PC-9 (cell line): ENCODE measurements around the gene GRM7. TPM values are rescaled to one million over a fixed set of nuclear protein-coding genes. Genes with fewer than 3 reads are reported as not detected.

Experiments used
- BruUV-seq: library from RNA; stranded (reverse); fragments of 400-500 nt; replicated peaks from 2 replicates; lab custom pipeline; 2021; lab: Mats Ljungman, UMichigan
- CTCF ChIA-PET: fragments of 300-600 bp; sonication (Branson Sonifier 250); formaldehyde crosslinking; loops from one replicate; lab custom pipeline; 2022; ENCODE audit warnings: antibody characterized with exemption; lab: Charles Lee
- POLR2A ChIA-PET: fragments of 300-600 bp; sonication (Branson Sonifier 250); formaldehyde crosslinking; loops from one replicate; lab custom pipeline; 2022; ENCODE audit warnings: antibody characterized with exemption; ENCODE audit not compliant: unreplicated experiment; lab: Charles Lee
- DNase-seq, 2 experiments: peaks; one replicate each; pipeline versions ENCODE4 v3.0.0 to v3.0.0-alpha.2; 2015 to 2022; ENCODE audit warnings: mixed read lengths in 1 of 2
- H2AFZ ChIP-seq: fragments of 200-600 bp; sonication (generic); 2 replicates; pipeline ENCODE4 v1.8.1; 2017; ENCODE audit warnings: antibody characterized with exemption
- H3F3A ChIP-seq: fragments of 200-600 bp; sonication (generic); 2 replicates; pipeline ENCODE4 v1.8.1; 2017; ENCODE audit warnings: antibody characterized with exemption, mild to moderate bottlenecking, low read depth; ENCODE audit not compliant: insufficient read depth
- H3K27ac ChIP-seq: fragments of 200-600 bp; sonication (generic); 2 replicates; pipeline ENCODE4 v1.6.1; 2016; ENCODE audit warnings: mixed run types
- H3K27me3 ChIP-seq: fragments of 200-600 bp; sonication (generic); 2 replicates; pipeline ENCODE4 v1.6.1; 2016; ENCODE audit warnings: low read depth, mixed run types; ENCODE audit not compliant: insufficient read depth
- H3K36me3 ChIP-seq: fragments of 200-600 bp; sonication (generic); 2 replicates; pipeline ENCODE4 v1.6.1; 2016; ENCODE audit warnings: low read depth, mixed run types
- H3K4me1 ChIP-seq: fragments of 200-600 bp; sonication (generic); replicated peaks from 2 replicates; pipeline ENCODE4 v1.6.1; 2016; ENCODE audit warnings: mixed run types; ENCODE audit not compliant: insufficient read depth
- H3K4me2 ChIP-seq: fragments of 200-600 bp; sonication (generic); 2 replicates; pipeline ENCODE4 v1.6.1; 2017; ENCODE audit warnings: mixed run types
- H3K4me3 ChIP-seq: fragments of 200-600 bp; sonication (generic); 2 replicates; pipeline ENCODE4 v1.6.1; 2016; ENCODE audit warnings: mixed run types
- H3K79me2 ChIP-seq: fragments of 200-600 bp; sonication (generic); 2 replicates; pipeline ENCODE4 v1.6.1; 2017; ENCODE audit warnings: low read depth, mixed run types
- H3K9me2 ChIP-seq: fragments of 200-600 bp; sonication (generic); 2 replicates; pipeline ENCODE4 v1.8.1; 2017; ENCODE audit warnings: mild to moderate bottlenecking; ENCODE audit not compliant: insufficient read depth
- H3K9me3 ChIP-seq: fragments of 200-600 bp; sonication (generic); 2 replicates; pipeline ENCODE4 v1.8.1; 2016; ENCODE audit warnings: low read depth; ENCODE audit not compliant: insufficient read depth
- H4K20me1 ChIP-seq: fragments of 200-600 bp; sonication (generic); 2 replicates; pipeline ENCODE4 v1.8.1; 2017; ENCODE audit not compliant: insufficient read depth
- CTCF ChIP-seq: fragments of 200-600 bp; sonication (generic); conservative IDR thresholded peaks from 2 replicates; pipeline ENCODE4 v1.6.1; 2017; ENCODE audit warnings: mixed run types, antibody characterized with exemption, mild to moderate bottlenecking, moderate library complexity
- EZH2 ChIP-seq: fragments of 200-600 bp; sonication (generic); IDR thresholded peaks from 2 replicates; pipeline ENCODE4 v1.8.0; 2017; ENCODE audit warnings: antibody characterized with exemption, low read depth
- intact Hi-C: fragments of 100-400 bp; cut with micrococcal nuclease; formaldehyde crosslinking; loops from one replicate; pipeline ENCODE4 v1.10.0; 2022; ENCODE audit not compliant: unreplicated experiment
- total RNA-seq: library from RNA; stranded (reverse); gene quantifications from 2 replicates; pipeline ENCODE4 v1.2.3, GENCODE V29; 2021

The GRM7 gene
- total RNA-seq, 1 experiment from 2014 or later = not detected

GRCh38 chr3:7260975-7261374 is 400.1 kb downstream of the GRM7 start:
- no peak overlapping the region for H3K4me2 ChIP-seq
- TF ChIP-seq EZH2 = no peak
- TF ChIP-seq CTCF = no peak
- H3K9me2 ChIP-seq = no peaks in the 10 kb centered on the region
- no peak for DNase-seq
- no peaks in the 10 kb centered on the region for H3K27me3 ChIP-seq
- H3K4me3 ChIP-seq = no peak overlapping the region
- H3K79me2 ChIP-seq = no peaks in the 10 kb centered on the region
- no peaks in the 10 kb centered on the region for H3K9me3 ChIP-seq
- H3K4me1 ChIP-seq = no peaks in the 10 kb centered on the region
- H4K20me1 ChIP-seq = no peaks in the 10 kb centered on the region
- intact Hi-C loops = no loop called here
- H3K36me3 ChIP-seq = no peaks in the 10 kb centered on the region
- no peak overlapping the region for H2AFZ ChIP-seq
- CTCF ChIA-PET = no interaction called here
- no TSS peak for BruUV-seq
- H3K27ac ChIP-seq = no peak overlapping the region
- POLR2A ChIA-PET = no interaction called here
- no peaks in the 10 kb centered on the region for H3F3A ChIP-seq

GRCh38 chr3:7263347-7264195 is 402.7 kb downstream of the GRM7 start:
- H3K27me3 ChIP-seq = no peaks in the 10 kb centered on the region
- no peak overlapping the region for H3K4me2 ChIP-seq
- BruUV-seq = no TSS peak
- no peaks in the 10 kb centered on the region for H3K9me3 ChIP-seq
- POLR2A ChIA-PET = no interaction called here
- TF ChIP-seq EZH2 (no peak), CTCF (no peak)
- no peak overlapping the region for H2AFZ ChIP-seq
- CTCF ChIA-PET = no interaction called here
- H3K4me3 ChIP-seq = no peak overlapping the region
- H3F3A ChIP-seq = no peaks in the 10 kb centered on the region
- no peak for DNase-seq
- H3K27ac ChIP-seq = no peak overlapping the region
- no peaks in the 10 kb centered on the region for H4K20me1 ChIP-seq
- no peaks in the 10 kb centered on the region for H3K4me1 ChIP-seq
- no peaks in the 10 kb centered on the region for H3K9me2 ChIP-seq
- H3K36me3 ChIP-seq = no peaks in the 10 kb centered on the region
- H3K79me2 ChIP-seq = no peaks in the 10 kb centered on the region
- intact Hi-C loops = no loop called here

- no peaks in the 10 kb centered on the region for H3F3A ChIP-seq
- TF ChIP-seq EZH2 = no peak
- no peak for TF ChIP-seq CTCF
- POLR2A ChIA-PET = no interaction called here
Observed at GRCh38 chr3:7264196-7264526, 403.2 kb downstream of the GRM7 start.

More at GRCh38 chr3:7264196-7264526, 403.2 kb downstream of the GRM7 start:
- Histone ChIP-seq H3K36me3 (no peaks in the 10 kb centered on the region), H3K9me3 (no peaks in the 10 kb centered on the region), H3K4me2 (no peak overlapping the region), H3K27me3 (no peaks in the 10 kb centered on the region), H3K4me3 (no peak overlapping the region), H3K9me2 (no peaks in the 10 kb centered on the region), H3K79me2 (no peaks in the 10 kb centered on the region), H3K4me1 (no peaks in the 10 kb centered on the region), H2AFZ (no peak overlapping the region), H3K27ac (no peak overlapping the region), H4K20me1 (no peaks in the 10 kb centered on the region)
- BruUV-seq = no TSS peak
- CTCF ChIA-PET = no interaction called here
- intact Hi-C loops = no loop called here
- DNase-seq = no peak
